Neuronal stem cell (in vitro differentiated cells): ENCODE results near the gene NDUFB8.

ENCODE experiments used
- DNase-seq: peaks from one replicate; pipeline ENCODE4 v3.0.0-alpha.2; 2013; ENCODE audit warnings: low spot score
- H2AFZ ChIP-seq: one replicate; pipeline ENCODE4 v1.6.1; 2013; ENCODE audit warnings: mild to moderate bottlenecking, low read length, inconsistent platforms
- H2AK5ac ChIP-seq: 2 replicates; pipeline ENCODE4 v1.6.1; 2013; ENCODE audit warnings: low read depth, mild to moderate bottlenecking, inconsistent platforms, low read length, moderate library complexity, mixed read lengths
- H2BK120ac ChIP-seq: 2 replicates; pipeline ENCODE4 v1.6.1; 2013; ENCODE audit warnings: low read depth, mild to moderate bottlenecking, inconsistent platforms, low read length, moderate library complexity, mixed read lengths
- H2BK12ac ChIP-seq: one replicate; pipeline ENCODE4 v1.6.1; 2013; ENCODE audit warnings: low read length, inconsistent platforms
- H2BK15ac ChIP-seq: 2 replicates; pipeline ENCODE4 v1.6.1; 2013; ENCODE audit warnings: mild to moderate bottlenecking, low read length, inconsistent platforms, mixed read lengths
- H2BK5ac ChIP-seq: one replicate; pipeline ENCODE4 v1.6.1; 2013; ENCODE audit warnings: inconsistent platforms, mild to moderate bottlenecking, low read length, moderate library complexity
- H3K14ac ChIP-seq: one replicate; pipeline ENCODE4 v1.6.1; 2013; ENCODE audit warnings: low read length, inconsistent platforms
- H3K18ac ChIP-seq: 2 replicates; pipeline ENCODE4 v1.6.1; 2013; ENCODE audit warnings: low read length, inconsistent platforms
- H3K23ac ChIP-seq: 2 replicates; pipeline ENCODE4 v1.6.1; 2013; ENCODE audit warnings: low read depth, mild to moderate bottlenecking, mixed read lengths, low read length, inconsistent platforms; ENCODE audit not compliant: poor library complexity
- H3K27ac ChIP-seq: replicated peaks from 3 replicates; pipeline ENCODE4 v1.5.1; 2013; ENCODE audit warnings: low read length, inconsistent platforms
- H3K27me3 ChIP-seq, 3 experiments: 2 replicates each; pipeline ENCODE4 v1.6.1; 2013; ENCODE audit warnings: low read length in 3 of 3, mild to moderate bottlenecking in 2 of 3, inconsistent platforms in 1 of 3, low read depth in 1 of 3, mixed read lengths in 1 of 3, moderate library complexity in 1 of 3; ENCODE audit not compliant: control insufficient read depth in 3 of 3, insufficient read depth in 3 of 3
- H3K36me3 ChIP-seq, 2 donors: replicated peaks in 1 of 2; 2 replicates each; pipeline ENCODE4 v1.6.1; 2013; ENCODE audit warnings: low read length in 2 of 2; ENCODE audit not compliant: control insufficient read depth in 2 of 2, insufficient read depth in 2 of 2
- H3K4ac ChIP-seq: 2 replicates; pipeline ENCODE4 v1.6.1; 2013; ENCODE audit warnings: inconsistent platforms, mild to moderate bottlenecking, low read length, moderate library complexity
- H3K4me1 ChIP-seq, 2 donors: 1 replicate in 1 of 2; 2 replicates in 1 of 2; pipeline ENCODE4 v1.6.1; 2013; ENCODE audit warnings: low read length in 2 of 2, low read depth in 1 of 2; ENCODE audit not compliant: control insufficient read depth in 2 of 2, insufficient read depth in 1 of 2
- H3K4me2 ChIP-seq: one replicate; pipeline ENCODE4 v1.6.1; 2013; ENCODE audit warnings: mild to moderate bottlenecking, low read length, inconsistent platforms; ENCODE audit not compliant: insufficient read depth, poor library complexity, severe bottlenecking
- H3K4me3 ChIP-seq, 2 donors: 2 replicates each; pipeline ENCODE4 v1.5.1; 2013; ENCODE audit warnings: low read length in 2 of 2, mild to moderate bottlenecking in 2 of 2, inconsistent platforms in 1 of 2, moderate library complexity in 1 of 2
- H3K79me1 ChIP-seq: one replicate; pipeline ENCODE4 v1.6.1; 2013; ENCODE audit warnings: low read depth, mild to moderate bottlenecking, inconsistent platforms, low read length, moderate library complexity
- H3K9ac ChIP-seq: one replicate; pipeline ENCODE4 v1.6.1; 2013; ENCODE audit warnings: mild to moderate bottlenecking, low read depth, low read length, inconsistent platforms; ENCODE audit not compliant: poor library complexity
- H3K9me3 ChIP-seq, 2 donors: replicated peaks in 1 of 2; 2 replicates each; pipeline versions ENCODE3 to v1.6.1; 2013; ENCODE audit warnings: low read length in 2 of 2, mild to moderate bottlenecking in 2 of 2, inconsistent platforms in 1 of 2, low read depth in 1 of 2, mixed read lengths in 1 of 2, moderate library complexity in 1 of 2; ENCODE audit not compliant: control insufficient read depth in 2 of 2, insufficient read depth in 1 of 2
- H4K8ac ChIP-seq: one replicate; pipeline ENCODE4 v1.6.1; 2013; ENCODE audit warnings: low read depth, mild to moderate bottlenecking, inconsistent platforms, low read length, moderate library complexity
- H4K91ac ChIP-seq: one replicate; pipeline ENCODE4 v1.6.1; 2013; ENCODE audit warnings: low read length, low read depth, mild to moderate bottlenecking, inconsistent platforms; ENCODE audit not compliant: poor library complexity
- WGBS, 2 donors: extraction: QIAGEN DNeasy Blood & Tissue Kit; methylation state at CpG; one replicate each; pipeline ENCODE4 v1.1.7; 2013; ENCODE audit warnings: missing lambda C conversion rate in 2 of 2, mixed read lengths in 1 of 2; ENCODE audit not compliant: insufficient read length in 2 of 2, insufficient replicate concordance in 1 of 2; ENCODE audit errors: extremely low coverage in 2 of 2; 5-methylcytosine and 5-hydroxymethylcytosine counted together

NDUFB8 gene

GRCh38 chr10:100562008-100562672 lies 32.5 kb upstream of the NDUFB8 start:
- peak; percentile 42 for DNase-seq
- H2BK5ac ChIP-seq: peak overlapping the region; percentile 50
- H4K8ac ChIP-seq: no peak overlapping the region
- H4K91ac ChIP-seq: no peak overlapping the region
- no peak overlapping the region for H2AFZ ChIP-seq
- peak overlapping the region; percentile 62 for H3K18ac ChIP-seq
- no peak overlapping the region for H3K14ac ChIP-seq
- no peak overlapping the region for H2BK120ac ChIP-seq
- no peak overlapping the region for H2BK12ac ChIP-seq
- H2BK15ac ChIP-seq: no peak overlapping the region
- no peaks in the 10 kb centered on the region for H3K79me1 ChIP-seq
- H3K27ac ChIP-seq: no peak overlapping the region
- H2AK5ac ChIP-seq: peak overlapping the region; percentile 90
- peak overlapping the region; percentile 22 for H3K4me2 ChIP-seq
- H3K4ac ChIP-seq: no peak overlapping the region
- H3K27me3 ChIP-seq: peaks cover 0 to 6% (median 3%) of the 10 kb centered on the region in 3 experiments
- H3K9ac ChIP-seq: peak overlapping the region; percentile 14
- H3K9me3 ChIP-seq: no peaks in the 10 kb centered on the region
- no CpG with 5 or more reads among the region's 62 CpGs for WGBS, 2 donors
- H3K23ac ChIP-seq: peak overlapping the region; percentile 85
- no peak overlapping the region for H3K4me3 ChIP-seq
- peaks cover 0 to 5% of the 10 kb centered on the region in 2 donors for H3K36me3 ChIP-seq
- H3K4me1 ChIP-seq: peaks cover 0 to 3% of the 10 kb centered on the region in 2 donors

- Histone ChIP-seq H2AK5ac (no peak overlapping the region), H3K9me3 (no peaks in the 10 kb centered on the region), H3K4ac (no peak overlapping the region), H3K36me3 (peaks cover 7% of the 10 kb centered on the region in 2 donors), H3K27me3 (peaks cover 0 to 3% (median 0%) of the 10 kb centered on the region in 3 experiments), H2BK12ac (no peak overlapping the region), H3K27ac (no peak overlapping the region), H3K23ac (no peak overlapping the region), H3K79me1 (no peaks in the 10 kb centered on the region), H3K4me1 (peaks cover 0 to 3% of the 10 kb centered on the region in 2 donors), H3K4me2 (no peak overlapping the region), H2BK120ac (no peak overlapping the region), H3K4me3 (no peak overlapping the region), H2AFZ (no peak overlapping the region), H4K8ac (no peak overlapping the region), H3K14ac (no peak overlapping the region), H2BK15ac (no peak overlapping the region), H3K9ac (no peak overlapping the region), H2BK5ac (no peak overlapping the region), H3K18ac (no peak overlapping the region), H4K91ac (no peak overlapping the region)
- DNase-seq: no peak
- WGBS, 2 donors: no CpG with 5 or more reads among the region's 2 CpGs
These were observed 31.3 kb upstream of the NDUFB8 start for GRCh38 chr10:100561005-100561404.

GRCh38 chr10:100560248-100560647 lies 30.6 kb upstream of the NDUFB8 start:
- WGBS, 2 donors: no CpG with 5 or more reads among the region's 1 CpG
- Histone ChIP-seq H3K23ac (no peak overlapping the region), H2BK15ac (no peak overlapping the region), H2AFZ (no peak overlapping the region), H3K9me3 (no peaks in the 10 kb centered on the region), H3K14ac (no peak overlapping the region), H3K4ac (no peak overlapping the region), H3K18ac (no peak overlapping the region), H3K27me3 (peaks cover 0 to 3% (median 0%) of the 10 kb centered on the region in 3 experiments), H3K4me3 (no peak overlapping the region), H2BK12ac (no peak overlapping the region), H3K27ac (no peak overlapping the region), H3K4me1 (peaks cover 0 to 3% of the 10 kb centered on the region in 2 donors), H4K8ac (no peak overlapping the region), H4K91ac (no peak overlapping the region), H3K9ac (no peak overlapping the region), H2AK5ac (no peak overlapping the region), H3K79me1 (no peaks in the 10 kb centered on the region), H2BK120ac (no peak overlapping the region), H2BK5ac (no peak overlapping the region), H3K4me2 (no peak overlapping the region), H3K36me3 (peaks cover 8 to 13% of the 10 kb centered on the region in 2 donors)
- DNase-seq: no peak

- no peak overlapping the region for H2AK5ac ChIP-seq
These were observed 25.2 kb upstream of the NDUFB8 start for GRCh38 chr10:100554902-100555301.

More at GRCh38 chr10:100554902-100555301, 25.2 kb upstream of the NDUFB8 start:
- Histone ChIP-seq H2BK12ac (no peak overlapping the region), H3K4me3 (no peak overlapping the region), H3K27ac (no peak overlapping the region), H3K27me3 (no peaks in the 10 kb centered on the region), H3K4me2 (no peak overlapping the region), H2AFZ (no peak overlapping the region), H3K23ac (no peak overlapping the region), H4K8ac (no peak overlapping the region), H3K9ac (no peak overlapping the region), H3K9me3 (no peaks in the 10 kb centered on the region), H3K79me1 (no peaks in the 10 kb centered on the region), H4K91ac (no peak overlapping the region), H2BK15ac (no peak overlapping the region), H3K4ac (no peak overlapping the region), H2BK5ac (no peak overlapping the region), H3K36me3 (peaks cover 19 to 46% of the 10 kb centered on the region in 2 donors), H3K14ac (no peak overlapping the region), H3K18ac (no peak overlapping the region), H2BK120ac (no peak overlapping the region), H3K4me1 (no peaks in the 10 kb centered on the region)
- no peak for DNase-seq
- no CpG with 5 or more reads among the region's 2 CpGs for WGBS, 2 donors
